Measurements from ENCODE around the gene RPS3A.
"Not testable (repeated sequence)": the region's sequence is repeated elsewhere in the genome, so short reads cannot be mapped to it uniquely, and the experiment has no call there.

Gene RPS3A

DNA sequence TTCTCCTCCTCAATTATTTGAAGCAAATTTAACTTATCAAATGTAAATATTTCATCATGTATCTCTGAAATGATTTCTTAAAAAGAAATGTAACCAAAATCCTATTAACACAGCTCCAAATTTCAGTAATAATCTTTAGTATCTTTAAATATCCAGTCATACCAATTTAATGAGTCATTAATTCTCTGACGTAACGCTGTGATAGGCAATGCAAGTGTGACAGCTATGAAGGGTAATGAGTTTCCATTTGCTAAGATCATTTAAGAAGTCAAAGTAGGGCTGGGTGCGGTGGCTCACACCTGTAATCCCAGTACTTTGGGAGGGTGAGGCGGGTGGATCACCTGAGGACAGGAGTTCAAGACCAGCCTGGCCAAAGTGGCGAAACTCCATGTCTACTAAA is 15.6 kb downstream of the RPS3A start:
- DNase-seq (ENCODE audit: low spot score) = no peak

GRCh38 chr4:151117371-151117962 is 18.0 kb downstream of the RPS3A start:
- peak; percentile 67 for DNase-seq (ENCODE audit: low spot score)

- DNase-seq (ENCODE audit: low spot score) = peak; percentile 86
These were observed 30.4 kb downstream of the RPS3A start for GRCh38 chr4:151129796-151130195.

DNA sequence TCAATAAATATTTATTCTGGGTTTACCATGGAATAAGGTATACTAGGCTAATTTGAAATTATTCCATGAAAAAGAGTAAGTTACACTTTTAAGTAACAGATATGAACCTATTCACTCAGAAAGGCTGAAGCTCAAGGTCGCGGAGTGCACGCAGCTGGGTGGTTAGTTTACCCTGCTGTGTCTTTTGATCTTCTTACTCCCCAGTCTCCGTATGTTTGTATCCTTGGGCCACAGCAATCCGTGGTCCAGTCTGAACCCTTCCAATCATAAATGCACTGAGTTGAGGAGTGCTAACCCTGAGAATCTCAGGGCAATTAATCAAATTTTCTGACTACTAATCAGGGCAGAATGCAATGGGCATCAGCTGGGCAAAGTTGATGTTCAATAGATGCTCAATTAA is 33.9 kb downstream of the RPS3A start:
- DNase-seq (ENCODE audit: low spot score) = no peak

GRCh38 chr4:151136048-151136447 is 36.6 kb downstream of the RPS3A start:
- not testable (repeated sequence) for DNase-seq (ENCODE audit: low spot score)

DNA sequence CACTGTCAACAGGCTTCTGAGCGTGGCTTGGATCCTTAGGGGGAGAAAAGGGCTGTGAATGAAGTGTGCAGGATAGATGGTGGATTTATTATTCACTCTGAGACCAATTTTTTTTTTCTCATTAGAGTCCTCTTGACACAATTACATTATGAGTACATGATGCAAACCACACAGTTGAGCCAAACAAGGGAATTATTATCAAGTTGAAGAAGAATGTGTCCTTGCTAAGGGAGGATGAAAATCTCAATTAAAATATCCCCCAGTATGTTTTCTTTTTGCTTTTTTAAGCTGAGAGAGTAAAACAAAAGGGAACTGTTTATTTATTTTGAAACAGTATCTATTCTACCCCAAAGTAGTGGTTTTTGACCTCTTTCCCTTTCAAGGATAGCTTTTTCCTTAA is 40.4 kb downstream of the RPS3A start:
- DNase-seq (ENCODE audit: low spot score) = no peak

- no peak for DNase-seq (ENCODE audit: low spot score)
These were observed 43.3 kb downstream of the RPS3A start for GRCh38 chr4:151142758-151143157.

- DNase-seq (ENCODE audit: low spot score) = no peak
These were observed 43.7 kb downstream of the RPS3A start for GRCh38 chr4:151143162-151143561.

DNA sequence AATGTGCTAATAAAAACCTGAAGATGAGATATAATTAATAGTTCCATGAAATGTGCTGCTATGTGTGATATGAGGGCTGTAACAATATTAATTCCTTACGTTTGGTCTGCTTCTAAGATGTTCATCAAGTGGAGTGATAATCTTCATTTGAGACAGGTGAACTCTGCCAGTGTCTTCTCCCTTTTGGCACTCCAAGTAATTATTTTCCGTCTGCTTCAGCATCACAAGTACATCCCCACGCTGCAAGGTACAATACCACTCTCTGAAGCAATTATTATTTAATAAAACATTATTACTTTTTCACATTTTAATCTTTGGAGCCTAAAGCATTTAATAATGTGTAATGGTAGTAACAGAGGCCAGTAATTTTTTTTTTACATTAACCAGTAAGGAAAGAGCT is 44.4 kb downstream of the RPS3A start:
- no peak for DNase-seq (ENCODE audit: low spot score)

DNA sequence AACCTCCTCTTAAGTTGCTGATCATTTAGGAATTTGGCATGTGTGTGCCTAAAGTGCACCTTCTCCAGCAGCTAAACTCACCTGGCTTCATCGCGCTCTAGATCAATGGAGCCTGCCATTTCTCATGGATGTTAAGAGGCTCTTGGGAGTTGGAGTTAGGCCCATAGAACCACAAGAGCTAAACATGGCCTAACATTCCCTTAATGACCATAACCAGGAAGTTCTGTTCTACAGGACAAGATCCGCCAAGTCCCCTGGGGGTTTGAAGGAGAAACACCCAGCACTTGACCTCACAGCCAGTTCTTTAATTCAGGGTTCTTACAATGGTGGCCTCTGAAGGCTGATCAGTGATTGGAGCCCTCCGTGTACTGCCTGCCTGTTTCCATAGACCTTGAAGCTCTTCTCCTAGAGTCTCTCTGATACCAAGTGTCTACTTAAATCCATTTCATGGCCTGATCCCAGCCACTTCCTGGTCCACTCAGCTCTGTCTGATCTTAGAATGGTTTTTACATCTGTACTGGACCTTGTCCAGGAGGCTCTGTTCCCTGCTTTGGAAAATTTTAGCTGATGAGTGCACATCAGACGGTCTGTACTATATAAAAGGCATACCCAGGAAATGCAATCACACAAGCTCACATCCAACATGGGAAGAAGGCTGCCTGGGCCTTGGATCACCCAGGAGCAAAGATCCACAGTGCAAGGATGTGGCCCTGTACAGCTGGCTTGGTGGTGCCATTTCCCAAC is 45.1 kb downstream of the RPS3A start:
- no peak for DNase-seq (ENCODE audit: low spot score)

DNA sequence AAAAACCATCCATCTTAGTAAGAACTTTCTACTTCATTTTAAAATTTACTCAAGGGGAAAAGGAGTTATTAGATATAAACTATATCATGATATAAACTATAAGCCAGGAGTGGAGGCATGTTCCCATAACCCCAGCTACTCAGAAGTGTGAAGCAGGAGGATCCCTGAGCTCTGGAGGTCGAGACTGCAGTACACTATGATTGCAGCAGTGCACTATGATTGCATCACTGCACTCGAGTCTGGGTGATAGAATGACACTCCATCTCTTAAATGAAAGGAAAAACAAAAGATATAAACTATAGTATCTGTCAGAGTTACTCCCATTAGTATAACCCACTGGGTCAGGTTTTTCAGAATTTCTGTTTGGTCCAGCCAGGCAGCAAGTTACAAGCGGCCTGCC is 47.6 kb downstream of the RPS3A start:
- no peak for DNase-seq (ENCODE audit: low spot score)

- DNase-seq (ENCODE audit: low spot score) = no peak
These were observed 48.8 kb downstream of the RPS3A start for GRCh38 chr4:151148261-151148660.

DNA sequence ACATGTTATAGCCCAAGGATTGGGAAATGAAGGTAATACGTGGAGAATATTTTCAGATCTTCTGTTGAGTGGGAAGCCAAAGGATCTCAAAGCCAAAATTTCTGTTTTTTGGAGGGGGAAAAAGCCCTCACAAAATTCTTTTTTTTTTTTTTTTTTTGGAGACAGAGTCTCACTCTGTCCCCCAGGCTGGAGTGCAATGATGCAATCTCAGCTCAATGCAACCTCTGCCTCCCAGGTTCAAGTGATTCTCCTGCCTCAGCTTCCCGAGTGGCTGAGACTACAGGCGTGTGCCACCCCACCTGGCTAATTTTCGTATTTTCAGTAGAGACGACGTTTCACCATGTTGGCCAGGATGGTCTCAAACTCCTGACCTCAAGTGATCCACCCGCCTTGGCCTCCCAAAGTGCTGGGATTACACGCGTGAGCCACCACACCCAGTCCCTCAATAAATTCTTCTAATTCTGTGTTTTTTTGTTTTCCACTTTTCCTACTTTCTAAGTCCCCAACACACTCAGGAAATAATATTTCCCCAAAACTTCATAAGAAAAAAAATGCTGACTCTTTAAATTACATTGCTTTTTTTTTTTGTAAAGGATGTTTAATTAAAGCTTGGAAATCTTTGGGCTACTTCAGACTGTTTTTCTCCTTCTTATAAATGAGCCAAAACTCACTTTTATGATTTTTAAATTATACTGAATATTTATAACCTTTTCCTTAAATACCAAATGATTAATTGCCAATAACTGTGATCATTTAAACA is 51.6 kb downstream of the RPS3A start:
- no peak for DNase-seq (ENCODE audit: low spot score)

GRCh38 chr4:151152028-151152427 is 52.6 kb downstream of the RPS3A start:
- DNase-seq (ENCODE audit: low spot score) = no peak

DNA sequence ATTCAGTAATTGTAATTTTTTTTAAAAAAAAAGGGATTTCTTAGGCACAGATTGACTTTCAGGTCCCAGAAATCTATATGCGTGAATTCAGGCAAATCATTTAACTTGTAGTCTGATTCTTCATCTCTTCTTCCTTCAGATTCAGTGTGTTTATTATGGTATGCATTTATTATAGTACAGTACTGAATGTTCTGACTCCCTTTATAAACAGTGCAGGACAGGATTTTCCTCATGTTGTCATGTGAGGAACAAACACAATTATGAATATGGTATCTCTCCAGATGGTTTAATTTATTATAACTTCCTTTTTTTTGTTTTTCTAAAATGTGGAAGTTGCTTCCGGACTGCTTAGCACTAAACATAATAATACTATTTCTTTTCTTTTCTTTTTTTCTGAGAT is 54.2 kb downstream of the RPS3A start:
- no peak for DNase-seq (ENCODE audit: low spot score)

Measured in kidney capillary endothelial cell (primary cell).